GM21619 (cell line): Measurements from ENCODE around the gene TMEM203.

Source experiments
- ATAC-seq: cut with Tn5 transposase; IDR thresholded peaks from one replicate; pipeline ENCODE4 v1.9.1; 2021; ENCODE audit not compliant: unreplicated experiment

TMEM203 gene

DNA sequence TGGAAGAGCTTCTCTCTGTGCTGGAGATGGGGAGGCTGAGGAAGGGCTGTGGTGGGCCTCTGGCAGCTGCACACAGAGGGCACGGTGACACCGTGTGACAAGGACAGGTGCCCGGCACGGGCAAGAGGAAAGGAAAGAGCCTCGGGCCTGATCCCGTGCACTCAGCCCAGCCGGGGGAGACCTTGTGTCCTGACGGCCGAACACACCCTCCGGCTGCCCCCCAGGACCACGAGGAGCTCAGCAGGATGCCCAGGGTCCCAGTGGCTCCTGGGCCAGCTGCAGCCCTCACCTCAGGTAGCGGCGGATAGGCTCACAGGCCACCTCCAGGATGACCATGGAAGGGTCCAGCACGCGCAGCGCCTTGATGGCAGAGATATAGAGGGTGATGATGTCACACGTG, 22.6 kb downstream of the TMEM203 start:
- no peak for ATAC-seq

- ATAC-seq: no peak
These were observed 23.8 kb downstream of the TMEM203 start for GRCh38 chr9:137181680-137182079.

- ATAC-seq: no peak
These were observed 25.0 kb downstream of the TMEM203 start for GRCh38 chr9:137180491-137180890.

GRCh38 chr9:137179761-137180160, 25.7 kb downstream of the TMEM203 start:
- ATAC-seq: no peak

DNA sequence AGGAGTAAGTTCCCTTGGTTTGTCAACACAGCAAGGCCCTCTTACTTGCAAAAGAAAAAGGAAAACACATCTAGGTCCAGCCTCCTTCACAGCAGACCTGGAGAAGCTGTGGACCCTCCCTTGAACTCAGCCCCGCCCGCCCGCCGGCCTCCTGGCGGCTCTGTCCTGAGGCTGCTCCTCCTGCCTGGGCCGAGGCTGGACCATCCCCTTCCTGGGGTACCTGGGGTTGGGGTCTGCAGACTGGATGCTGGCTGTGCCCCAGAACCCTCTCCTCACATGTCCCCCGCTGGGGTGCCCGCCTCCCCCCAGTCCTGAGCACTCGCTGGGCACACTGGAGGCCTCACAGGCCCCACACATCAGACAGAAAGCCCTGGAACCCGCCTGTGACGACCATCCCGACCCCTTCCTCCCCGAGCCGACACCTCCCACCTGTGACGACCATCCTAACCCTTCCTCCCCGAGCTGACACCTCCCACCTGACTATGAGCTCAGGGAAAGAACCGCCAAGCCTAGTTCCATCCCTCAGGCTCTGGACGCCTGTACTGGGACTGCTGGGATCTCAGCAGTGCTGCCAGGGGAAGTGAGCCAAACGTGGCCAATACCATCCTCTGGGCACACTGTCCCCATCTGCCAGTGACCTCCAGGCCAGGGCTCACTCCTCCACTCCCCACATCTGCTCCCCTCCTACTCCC, 26.4 kb downstream of the TMEM203 start:
- ATAC-seq: no peak

DNA sequence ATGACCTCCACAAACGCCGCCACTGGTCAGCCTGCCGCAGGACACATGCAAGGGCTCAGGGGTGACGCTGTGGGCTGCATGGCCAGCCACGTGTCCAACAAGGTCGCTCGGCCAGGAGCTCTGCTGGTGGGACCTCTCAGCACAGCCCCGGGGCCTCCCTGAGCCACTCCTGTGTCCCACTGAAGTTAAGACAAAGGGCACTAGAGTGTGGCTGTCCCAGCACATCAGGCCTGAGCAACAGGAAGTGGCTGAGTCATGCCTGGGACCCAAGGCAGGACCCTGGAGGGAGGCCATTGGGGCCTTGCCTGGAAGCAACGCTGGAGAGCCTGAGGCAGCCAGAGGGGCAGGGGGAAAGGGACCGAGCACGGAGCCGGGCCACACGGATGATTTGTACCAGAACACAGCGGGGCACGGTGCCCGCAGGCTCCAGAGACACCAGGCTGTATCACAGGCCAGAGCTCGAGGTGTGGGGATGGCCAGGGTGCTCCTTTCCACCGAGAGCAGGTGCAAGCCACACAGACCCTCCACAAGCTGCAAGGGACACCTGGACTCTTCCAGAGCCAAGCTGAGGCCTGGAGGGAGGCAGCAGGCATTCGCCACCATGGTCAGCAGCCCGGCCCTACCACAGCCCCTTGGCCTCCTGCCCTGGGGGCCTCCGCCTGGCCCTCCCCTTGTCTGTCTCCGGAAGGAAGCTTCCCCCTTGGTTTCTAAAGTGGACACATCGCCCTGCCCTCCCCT, 27.1 kb downstream of the TMEM203 start:
- ATAC-seq: no peak

GRCh38 chr9:137176302-137177182, 28.9 kb downstream of the TMEM203 start:
- no peak for ATAC-seq

GRCh38 chr9:137175345-137175961, 30.0 kb downstream of the TMEM203 start:
- ATAC-seq: no peak

DNA sequence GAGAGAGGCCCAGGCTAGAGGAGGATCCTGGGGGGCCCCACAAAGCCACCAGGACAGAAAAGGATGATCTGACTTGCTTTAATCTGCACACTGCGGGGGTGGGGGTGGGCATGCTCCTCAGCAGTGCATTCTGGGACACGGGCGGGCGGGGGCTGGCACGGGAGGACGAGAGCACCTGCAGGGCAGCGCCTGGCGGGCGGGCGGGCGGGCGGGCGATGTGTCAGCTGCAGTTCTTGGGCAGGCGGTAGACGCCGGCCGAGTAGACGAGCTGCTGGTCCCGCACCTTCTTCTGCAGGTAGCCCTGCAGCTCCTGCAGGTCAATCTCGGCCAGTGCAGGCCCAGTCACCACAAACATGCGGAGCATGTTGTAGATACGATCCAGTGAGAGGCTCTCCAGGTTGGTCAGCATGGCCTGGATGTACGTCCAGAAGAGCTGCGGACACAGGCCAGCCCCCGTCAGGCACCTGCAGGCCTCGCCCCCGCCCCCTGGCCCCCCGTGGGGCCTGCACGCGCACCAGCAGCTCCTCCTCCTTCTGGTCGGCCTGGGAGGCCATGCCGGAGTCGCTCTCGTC, 30.6 kb downstream of the TMEM203 start:
- no peak for ATAC-seq

- no peak for ATAC-seq
These were observed 31.4 kb downstream of the TMEM203 start for GRCh38 chr9:137173796-137174664.

GRCh38 chr9:137172901-137173795, 32.3 kb downstream of the TMEM203 start:
- no peak for ATAC-seq

GRCh38 chr9:137171149-137171900, 34.1 kb downstream of the TMEM203 start:
- ATAC-seq: no peak

DNA sequence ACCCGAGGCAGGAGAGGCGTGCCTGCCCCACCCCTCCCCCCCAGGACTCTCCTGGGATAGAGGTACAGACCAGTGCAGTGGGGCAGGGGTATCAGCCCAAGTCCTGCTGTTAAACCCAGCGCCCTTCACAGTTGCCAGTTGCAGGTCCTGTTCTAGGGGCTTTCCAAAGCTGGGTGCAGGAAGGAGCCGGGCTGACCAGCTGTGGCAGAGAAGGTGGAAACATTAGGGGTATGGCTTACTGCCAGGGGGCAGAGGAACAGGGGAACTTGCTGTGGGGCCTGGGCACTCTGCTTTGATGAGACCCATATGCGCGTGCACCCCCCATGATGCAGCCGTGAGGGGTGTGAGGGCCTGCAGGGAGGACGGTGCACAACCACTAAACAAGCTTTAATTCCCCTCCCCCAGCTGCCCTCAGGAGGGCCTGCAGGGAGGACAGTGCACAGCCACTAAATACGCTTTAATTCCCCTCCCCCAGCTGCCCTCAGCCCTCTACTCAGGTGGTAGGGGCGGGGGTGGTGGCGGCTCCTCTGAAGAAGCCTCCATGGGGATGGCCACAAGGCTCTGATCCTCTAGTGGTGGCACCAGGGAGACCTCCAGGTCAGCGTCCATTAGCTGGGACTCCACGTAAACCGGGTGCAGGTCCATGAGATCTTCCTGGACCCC, 34.8 kb downstream of the TMEM203 start:
- ATAC-seq: no peak

GRCh38 chr9:137169896-137170358, 35.5 kb downstream of the TMEM203 start, which contains the start of gene LRRC26:
LRRC26 (minus strand) TSS chr9:137170051; CDS start chr9:137169943, 108 bp downstream.
- no peak for ATAC-seq

GRCh38 chr9:137168904-137169856, 36.3 kb downstream of the TMEM203 start:
- ATAC-seq: no peak

DNA sequence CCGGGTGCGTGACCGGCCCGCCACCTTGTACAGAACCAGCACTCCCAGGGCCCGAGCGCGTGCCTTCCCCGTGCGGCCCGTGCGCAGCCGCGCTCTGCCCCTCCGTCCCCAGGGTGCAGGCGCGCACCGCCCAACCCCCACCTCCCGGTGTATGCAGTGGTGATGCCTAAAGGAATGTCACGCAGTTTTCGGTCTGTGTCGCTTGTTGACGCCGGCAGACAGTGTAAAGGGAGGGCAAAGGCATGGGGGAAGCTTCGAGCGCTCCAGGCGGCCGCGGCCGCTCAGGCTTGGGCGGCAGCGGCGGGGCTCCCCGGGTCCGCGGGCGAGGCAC, 36.9 kb downstream of the TMEM203 start:
- no peak for ATAC-seq
